ENCODE data around the gene OSBPL9. TPM values are rescaled to one million over a fixed set of nuclear protein-coding genes. Genes with fewer than 3 reads are reported as not detected.
"Not testable (repeated sequence)": the region's sequence is repeated elsewhere in the genome, so short reads cannot be mapped to it uniquely, and the experiment has no call there.

OSBPL9 gene
- total RNA-seq, 3 donors from 2014 or later, result 44.2 to 51.5 (median 50.7) TPM

DNA sequence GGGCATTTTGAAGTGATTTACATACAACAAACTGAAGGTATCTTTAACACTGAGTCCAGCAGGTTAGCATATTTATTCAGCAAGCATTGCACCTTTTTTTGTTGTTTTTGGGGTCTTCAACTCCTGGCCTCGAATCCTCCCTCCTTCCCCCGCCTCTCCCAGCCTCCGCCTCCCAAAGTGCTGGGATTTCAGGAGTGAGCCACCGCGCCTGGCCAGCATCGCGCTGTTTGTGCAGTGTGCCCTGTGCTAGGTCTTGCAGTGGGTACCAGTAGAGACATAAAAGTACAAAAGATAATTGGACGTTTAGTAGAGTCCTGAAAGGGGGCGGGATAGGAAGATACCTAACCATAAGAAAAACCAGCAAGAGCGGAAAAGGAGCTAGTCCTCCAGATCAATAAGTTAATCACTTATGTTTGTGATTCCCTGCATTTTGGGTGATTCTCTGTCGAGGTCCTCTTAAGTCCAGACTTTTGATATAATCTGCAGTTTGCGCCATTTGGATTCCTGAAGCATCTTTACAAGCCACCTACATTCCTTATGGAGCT lies 111.8 kb downstream of the OSBPL9 start:
- Histone ChIP-seq H3K4me1 (ENCODE audit: low read depth) (peaks cover 17% of the 10 kb centered on the region), H3K4me3 (no peak overlapping the region), H3K36me3 (ENCODE audit: low read depth) (no peaks in the 10 kb centered on the region), H3K9me3 (no peaks in the 10 kb centered on the region)
- TF ChIP-seq, protein P1, sequence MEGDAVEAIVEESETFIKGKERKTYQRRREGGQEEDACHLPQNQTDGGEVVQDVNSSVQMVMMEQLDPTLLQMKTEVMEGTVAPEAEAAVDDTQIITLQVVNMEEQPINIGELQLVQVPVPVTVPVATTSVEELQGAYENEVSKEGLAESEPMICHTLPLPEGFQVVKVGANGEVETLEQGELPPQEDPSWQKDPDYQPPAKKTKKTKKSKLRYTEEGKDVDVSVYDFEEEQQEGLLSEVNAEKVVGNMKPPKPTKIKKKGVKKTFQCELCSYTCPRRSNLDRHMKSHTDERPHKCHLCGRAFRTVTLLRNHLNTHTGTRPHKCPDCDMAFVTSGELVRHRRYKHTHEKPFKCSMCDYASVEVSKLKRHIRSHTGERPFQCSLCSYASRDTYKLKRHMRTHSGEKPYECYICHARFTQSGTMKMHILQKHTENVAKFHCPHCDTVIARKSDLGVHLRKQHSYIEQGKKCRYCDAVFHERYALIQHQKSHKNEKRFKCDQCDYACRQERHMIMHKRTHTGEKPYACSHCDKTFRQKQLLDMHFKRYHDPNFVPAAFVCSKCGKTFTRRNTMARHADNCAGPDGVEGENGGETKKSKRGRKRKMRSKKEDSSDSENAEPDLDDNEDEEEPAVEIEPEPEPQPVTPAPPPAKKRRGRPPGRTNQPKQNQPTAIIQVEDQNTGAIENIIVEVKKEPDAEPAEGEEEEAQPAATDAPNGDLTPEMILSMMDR (IDR thresholded peaks at IDR 0.05), result no peak
- ATAC-seq (no peak), DNase-seq (peak in 1 of 3 donors; percentile 12)
- intact Hi-C loops (cut with DNase I, micrococcal nuclease), result no loop called here

DNA sequence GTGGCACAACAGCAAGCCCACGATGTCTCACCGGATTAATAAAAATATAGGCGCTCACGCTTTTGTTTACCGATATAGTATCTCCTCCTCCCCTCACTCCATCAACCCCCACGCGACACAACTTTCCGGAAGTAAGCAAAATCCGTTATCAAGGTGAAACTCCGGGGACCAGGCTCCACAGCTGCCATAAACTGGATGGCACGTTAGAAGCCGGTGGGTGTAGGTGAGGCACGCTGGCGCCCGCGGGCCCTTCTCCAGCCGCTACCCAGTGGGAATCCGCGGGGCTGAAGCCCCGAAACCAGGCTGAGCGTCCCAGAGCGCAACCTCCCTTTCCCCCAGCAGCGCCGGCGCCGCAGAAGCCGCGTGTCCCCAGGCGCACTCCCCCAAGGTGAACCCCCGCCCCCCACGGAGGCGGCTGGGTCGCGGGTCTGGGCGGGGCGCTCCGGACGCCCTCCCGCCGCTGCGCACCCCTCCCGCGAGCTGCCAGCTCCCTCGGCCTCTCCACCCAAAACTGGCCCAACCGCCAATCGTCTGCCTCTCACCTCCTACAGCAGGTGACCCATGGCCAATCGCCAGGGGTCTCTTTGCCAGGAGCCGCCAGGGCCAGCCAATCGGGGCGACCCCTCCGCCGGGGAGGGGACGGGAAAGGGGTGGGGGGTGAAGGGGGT lies 112.4 kb downstream of the OSBPL9 start:
- DNase-seq, result peak; percentile 93 to 98 (median 96)
- TF ChIP-seq, protein P1 (IDR thresholded peaks at IDR 0.05), result peak; percentile 10
- peaks cover 17% of the 10 kb centered on the region for H3K4me1 ChIP-seq (ENCODE audit: low read depth)
- peak overlapping the region; percentile 63 for H3K4me3 ChIP-seq
- peak; percentile 99 for ATAC-seq
- no peaks in the 10 kb centered on the region for H3K36me3 ChIP-seq (ENCODE audit: low read depth)
- intact Hi-C loops (cut with DNase I, micrococcal nuclease), result no loop called here
- no peaks in the 10 kb centered on the region for H3K9me3 ChIP-seq

DNA sequence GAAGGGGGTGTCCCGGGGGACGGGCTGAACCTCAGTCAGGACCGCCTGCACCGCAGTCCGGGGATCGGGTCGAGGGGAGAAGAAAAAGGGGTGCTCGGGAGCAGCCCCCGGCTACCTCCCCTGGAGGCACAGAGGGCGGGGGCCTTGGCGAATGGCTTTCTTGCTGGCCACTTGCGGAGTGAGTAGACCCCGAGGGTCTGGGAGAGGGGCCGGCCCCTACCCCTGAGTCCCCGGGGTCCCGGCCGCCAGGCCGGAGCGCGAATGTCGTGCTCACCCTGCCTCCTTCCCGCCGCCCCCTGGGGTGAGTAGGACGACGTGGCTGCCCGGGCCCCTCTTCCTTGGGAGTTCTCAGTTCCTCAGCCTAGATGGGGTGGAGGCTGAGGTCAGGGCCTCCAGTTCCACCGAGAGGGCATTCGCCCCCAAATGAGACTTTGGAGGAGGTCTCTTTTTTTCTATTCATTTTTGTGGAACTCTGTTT lies 113.0 kb downstream of the OSBPL9 start:
- peak; percentile 55 for ATAC-seq
- intact Hi-C loops (cut with DNase I, micrococcal nuclease), result no loop called here
- peaks cover 17% of the 10 kb centered on the region for H3K4me1 ChIP-seq (ENCODE audit: low read depth)

DNA sequence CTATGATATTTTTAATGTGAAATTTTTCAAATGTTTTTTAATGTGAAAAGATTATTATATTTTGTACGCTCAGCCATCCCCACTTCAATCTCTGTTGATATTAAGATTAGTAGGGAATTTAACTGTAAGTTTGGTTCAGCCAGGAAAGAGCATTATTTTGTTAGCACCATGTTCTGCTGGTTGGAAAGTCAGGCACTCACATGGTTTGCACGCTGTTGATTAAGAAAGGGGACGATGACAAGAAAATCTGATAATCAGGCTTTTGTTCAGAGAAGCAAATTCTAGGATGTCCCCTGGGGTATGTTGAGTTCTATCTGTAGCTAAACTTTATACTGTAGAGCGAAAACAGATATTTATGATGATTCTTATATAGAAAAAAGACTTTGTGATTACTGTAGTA lies 115.1 kb downstream of the OSBPL9 start:
- DNase-seq (no peak), ATAC-seq (no peak)
- intact Hi-C loops (cut with DNase I, micrococcal nuclease), result no loop called here
- TF ChIP-seq, protein P1 (IDR thresholded peaks at IDR 0.05), result no peak
- Histone ChIP-seq H3K9me3 (no peaks in the 10 kb centered on the region), H3K36me3 (ENCODE audit: low read depth) (no peaks in the 10 kb centered on the region), H3K4me3 (no peak overlapping the region), H3K4me1 (ENCODE audit: low read depth) (peaks cover 17% of the 10 kb centered on the region)

More for the DNA sequence above, 113.0 kb downstream of the OSBPL9 start:
- Histone ChIP-seq H3K9me3 (no peaks in the 10 kb centered on the region), H3K4me3 (peak overlapping the region; percentile 63), H3K36me3 (ENCODE audit: low read depth) (no peaks in the 10 kb centered on the region)
- no peak for DNase-seq
- TF ChIP-seq, protein P1 (IDR thresholded peaks at IDR 0.05), result no peak

DNA sequence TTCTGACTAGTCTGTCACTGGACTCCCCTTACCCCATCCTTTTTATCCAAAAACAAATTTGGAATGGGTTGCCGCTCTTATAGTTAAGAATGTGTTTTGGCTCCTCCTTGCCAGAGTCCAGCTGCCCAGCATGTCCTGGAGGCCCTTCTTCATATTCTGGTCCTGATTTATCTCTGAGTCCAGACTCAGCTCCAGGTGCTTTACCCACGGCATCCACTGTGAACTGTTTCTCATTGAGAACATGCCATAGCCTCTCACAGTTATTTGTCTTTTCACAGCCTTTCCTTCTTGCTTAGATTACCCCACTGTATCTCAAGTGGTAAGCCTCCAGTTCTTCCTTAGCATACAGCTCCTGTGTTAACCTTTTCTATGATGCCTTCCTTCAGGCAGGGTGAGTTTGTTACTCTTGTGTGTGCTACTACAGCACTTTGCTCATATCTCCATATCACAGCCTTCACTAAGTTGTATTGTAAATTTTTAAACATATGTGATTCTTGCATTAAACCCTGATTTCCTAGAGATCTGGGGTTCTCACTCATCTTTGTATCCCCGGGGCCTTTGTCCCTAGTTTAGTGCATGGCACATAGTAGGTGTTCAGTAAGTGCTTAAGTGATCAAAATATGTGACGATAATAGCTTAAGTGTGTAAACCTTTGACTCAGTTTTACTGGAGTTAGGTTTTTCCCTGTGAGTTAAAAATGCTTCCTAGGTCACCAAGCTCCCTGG lies 116.0 kb downstream of the OSBPL9 start:
- ATAC-seq, result no peak
- TF ChIP-seq, protein P1 (IDR thresholded peaks at IDR 0.05), result no peak
- intact Hi-C loops (cut with DNase I, micrococcal nuclease), result no loop called here

DNA sequence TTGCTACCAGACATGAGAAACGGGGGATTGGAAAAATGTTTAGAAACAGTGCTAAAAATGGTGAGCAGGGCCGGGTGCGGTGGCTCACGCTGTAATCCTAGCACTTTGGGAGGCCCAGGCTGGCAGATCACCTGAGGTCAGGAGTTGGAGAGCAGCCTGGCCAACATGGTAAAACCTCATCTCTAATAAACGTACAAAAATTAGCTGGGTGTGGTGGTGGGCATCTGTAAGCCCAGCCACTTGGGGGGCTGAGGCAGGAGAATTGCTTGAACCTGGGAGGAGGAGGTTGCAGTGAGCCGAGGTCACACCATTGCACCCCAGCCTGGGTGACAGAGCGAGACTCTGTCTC lies 116.5 kb downstream of the OSBPL9 start:
- ATAC-seq; intact Hi-C loops (cut with DNase I, micrococcal nuclease); H3K9me3 ChIP-seq; DNase-seq; H3K4me3 ChIP-seq; H3K36me3 ChIP-seq (ENCODE audit: low read depth): not testable (repeated sequence)
- peaks cover 17% of the 10 kb centered on the region for H3K4me1 ChIP-seq (ENCODE audit: low read depth)

More for the DNA sequence above, 116.0 kb downstream of the OSBPL9 start:
- DNase-seq, result no peak
- Histone ChIP-seq H3K36me3 (ENCODE audit: low read depth) (no peaks in the 10 kb centered on the region), H3K9me3 (no peaks in the 10 kb centered on the region), H3K4me1 (ENCODE audit: low read depth) (peaks cover 17% of the 10 kb centered on the region), H3K4me3 (no peak overlapping the region)
